A172 (cell line): ENCODE results near the gene EYS. TPM values are rescaled to one million over a fixed set of nuclear protein-coding genes. Genes with fewer than 3 reads are reported as not detected.

Source experiments
- DNase-seq: peaks from one replicate; pipeline ENCODE4 v3.0.0-alpha.2; 2015; ENCODE audit warnings: low spot score
- total RNA-seq: library from RNA; depleted of rRNA; stranded (reverse); fragments of >200 nt; shearing (Covaris generic); gene quantifications from 2 replicates; pipeline ENCODE4 v1.2.3, GENCODE V29; 2014

Gene EYS
- total RNA-seq, 1 experiment from 2014 or later, result 0.24 TPM

DNA sequence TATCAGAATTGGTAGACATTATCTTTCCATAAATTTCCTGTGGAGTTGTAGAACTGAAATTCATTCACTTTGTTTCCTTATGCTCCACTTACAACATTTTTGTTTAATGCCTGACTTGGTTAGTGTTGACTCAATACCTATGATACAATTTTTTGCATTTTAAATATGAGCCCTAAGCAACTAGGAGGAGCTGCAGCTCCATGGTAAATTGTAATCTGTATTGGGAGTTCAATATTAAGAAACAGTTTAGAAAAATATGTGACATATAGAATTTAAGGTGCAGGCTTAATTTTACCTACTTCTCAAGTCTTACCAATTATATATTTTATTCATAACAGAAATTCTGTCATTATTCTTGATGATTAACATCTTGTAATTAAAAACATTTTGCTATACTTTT, 868.3 kb downstream of the EYS start:
- DNase-seq, result no peak

DNA sequence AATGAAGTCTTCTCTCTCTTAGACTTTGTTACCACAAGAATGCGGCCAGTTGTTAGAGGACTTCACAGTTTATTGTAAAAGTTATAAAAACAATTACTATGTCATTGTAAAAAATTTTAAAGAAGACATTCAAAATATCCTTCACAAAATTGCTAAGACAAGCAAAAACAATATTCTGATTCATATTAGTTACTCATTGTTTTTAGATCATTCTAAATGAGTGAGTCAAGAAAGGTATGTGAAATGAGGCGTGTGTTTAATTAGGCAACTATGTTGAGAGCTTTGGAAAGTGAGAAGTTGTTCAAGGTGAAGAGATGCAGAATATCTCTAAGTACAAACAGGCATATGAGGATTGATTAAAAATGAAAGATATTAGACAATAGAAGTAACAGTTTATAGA, 875.3 kb downstream of the EYS start:
- no peak for DNase-seq

- DNase-seq, result no peak
These were observed 889.5 kb downstream of the EYS start for GRCh38 chr6:64817525-64817924.

DNA sequence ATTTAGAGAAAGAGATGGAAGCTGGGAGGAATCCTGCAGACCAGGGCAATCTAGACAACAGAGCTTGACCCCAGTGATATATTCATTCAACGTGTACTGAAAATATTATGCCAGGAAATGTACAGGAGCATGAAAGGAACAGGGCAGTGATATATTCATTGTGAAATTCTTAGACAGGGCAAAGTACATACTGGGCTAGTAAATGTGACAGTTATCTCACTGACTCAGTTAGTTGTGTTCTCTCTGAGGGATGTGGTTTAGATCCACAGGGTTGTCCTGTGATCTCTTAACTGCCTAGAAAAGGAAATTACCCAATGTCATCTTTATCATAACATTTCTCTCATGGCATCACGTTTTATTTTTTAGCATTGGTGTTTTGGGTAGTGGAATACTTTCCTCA, 891.3 kb downstream of the EYS start:
- DNase-seq, result no peak

DNA sequence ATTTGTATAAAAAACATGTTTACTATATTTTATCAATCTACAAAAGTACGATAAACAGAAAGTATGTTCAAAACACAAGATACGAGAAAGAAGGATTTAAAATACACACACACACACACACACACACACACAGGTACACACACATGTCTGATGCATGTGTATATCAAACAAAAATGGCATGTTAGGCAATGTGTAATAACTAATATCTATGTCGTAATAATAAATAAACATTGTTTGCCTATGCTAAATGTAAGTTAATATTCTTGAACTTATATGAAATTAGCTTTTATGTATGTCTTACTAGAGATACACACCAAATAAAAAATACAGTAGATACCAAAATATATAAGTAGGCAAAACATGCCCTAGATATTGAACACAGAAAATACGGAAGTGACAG, 894.9 kb downstream of the EYS start:
- no peak for DNase-seq

GRCh38 chr6:64811119-64811518, 895.9 kb downstream of the EYS start:
- DNase-seq, result no peak

GRCh38 chr6:64807785-64808184, 899.2 kb downstream of the EYS start:
- no peak for DNase-seq

DNA sequence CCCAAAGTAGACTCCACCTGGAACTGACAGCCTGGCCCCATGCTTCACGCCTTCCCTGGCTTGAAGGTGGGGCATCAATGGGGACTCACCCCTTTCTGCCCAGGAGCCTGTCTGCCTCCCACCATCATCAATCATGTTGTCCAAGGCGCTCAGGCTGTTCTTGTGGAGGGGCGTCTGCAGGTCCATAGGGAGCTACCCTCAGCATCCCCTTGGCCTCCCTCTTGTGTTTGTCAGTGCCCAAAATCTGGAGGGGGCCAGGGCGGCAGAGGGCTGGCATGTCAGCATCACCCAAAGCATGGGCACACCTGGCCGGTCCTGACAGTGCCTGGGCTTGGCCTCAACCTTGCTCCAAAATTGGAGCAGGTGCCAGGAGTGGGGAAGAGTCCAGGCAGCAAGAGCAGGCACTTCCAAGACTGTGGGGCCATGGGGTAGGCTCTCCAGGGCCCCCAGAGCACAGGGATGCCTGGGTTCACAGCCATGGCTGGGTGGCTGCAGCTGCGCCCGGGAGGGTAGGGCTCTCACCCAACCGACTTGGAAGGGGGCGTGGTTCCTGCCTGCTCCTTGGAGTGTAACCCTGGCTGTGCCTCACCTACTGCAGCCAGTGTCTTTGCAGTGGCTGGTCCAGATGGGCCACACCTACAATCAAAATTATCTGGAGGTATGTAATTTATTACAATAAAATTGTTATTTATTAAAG, 903.4 kb downstream of the EYS start:
- DNase-seq, result no peak

DNA sequence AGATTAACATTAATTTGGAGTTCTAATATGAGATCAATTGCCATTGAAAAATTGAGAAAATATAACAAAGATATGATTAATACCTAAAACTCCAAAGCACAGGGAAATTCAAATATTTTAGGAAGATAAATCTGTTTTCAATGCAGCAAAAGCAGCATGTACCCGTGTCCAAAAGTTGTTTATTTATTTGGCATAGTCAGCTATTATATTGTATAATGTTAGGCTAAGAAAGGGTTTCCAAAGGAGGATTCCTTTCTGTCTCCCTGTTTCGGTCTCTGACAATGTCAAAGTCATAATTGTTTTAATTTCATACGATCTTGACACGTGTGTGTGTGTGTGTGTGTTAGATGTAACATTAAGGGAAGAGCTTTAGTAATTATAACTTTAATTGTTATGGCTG, 914.5 kb downstream of the EYS start:
- no peak for DNase-seq

- no peak for DNase-seq
These were observed 917.5 kb downstream of the EYS start for GRCh38 chr6:64789476-64789875.

DNA sequence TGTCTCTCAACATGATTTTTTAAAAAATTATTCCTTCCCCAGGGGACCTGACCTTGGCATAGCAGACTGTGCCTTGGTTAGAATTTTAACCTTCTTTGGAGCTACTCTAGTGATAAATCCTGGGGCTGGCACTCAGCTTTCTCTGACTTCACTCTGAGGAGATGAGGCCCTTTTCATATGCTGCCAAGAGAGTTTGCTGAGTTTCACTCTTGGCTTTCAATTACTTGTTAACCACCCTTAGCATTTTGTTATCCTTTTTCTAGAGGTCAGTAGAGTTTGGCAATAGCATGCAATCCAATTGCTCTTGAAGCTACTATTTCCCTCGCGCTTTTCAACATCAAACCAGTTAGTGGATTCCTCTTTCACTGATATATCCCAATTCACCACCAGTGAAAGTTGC, 920.3 kb downstream of the EYS start:
- no peak for DNase-seq

DNA sequence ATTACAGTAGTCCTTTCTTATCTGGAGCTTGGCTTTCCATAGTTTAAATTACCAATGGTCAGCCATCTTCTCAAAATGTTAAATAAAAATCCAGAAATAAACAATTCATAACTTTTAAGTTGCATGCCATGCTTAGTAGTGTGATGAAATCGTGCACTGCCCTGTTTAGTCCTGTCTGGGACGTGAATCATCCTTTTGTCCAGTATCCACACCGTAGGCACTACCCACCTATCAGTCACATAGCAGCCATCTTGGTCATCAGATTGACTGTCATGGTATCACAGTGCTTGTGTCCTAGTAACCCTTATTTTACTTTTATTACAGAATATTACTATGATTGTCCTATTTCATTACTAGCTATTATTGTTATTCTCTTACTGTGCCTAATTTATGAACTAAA, 924.1 kb downstream of the EYS start:
- DNase-seq, result no peak

DNA sequence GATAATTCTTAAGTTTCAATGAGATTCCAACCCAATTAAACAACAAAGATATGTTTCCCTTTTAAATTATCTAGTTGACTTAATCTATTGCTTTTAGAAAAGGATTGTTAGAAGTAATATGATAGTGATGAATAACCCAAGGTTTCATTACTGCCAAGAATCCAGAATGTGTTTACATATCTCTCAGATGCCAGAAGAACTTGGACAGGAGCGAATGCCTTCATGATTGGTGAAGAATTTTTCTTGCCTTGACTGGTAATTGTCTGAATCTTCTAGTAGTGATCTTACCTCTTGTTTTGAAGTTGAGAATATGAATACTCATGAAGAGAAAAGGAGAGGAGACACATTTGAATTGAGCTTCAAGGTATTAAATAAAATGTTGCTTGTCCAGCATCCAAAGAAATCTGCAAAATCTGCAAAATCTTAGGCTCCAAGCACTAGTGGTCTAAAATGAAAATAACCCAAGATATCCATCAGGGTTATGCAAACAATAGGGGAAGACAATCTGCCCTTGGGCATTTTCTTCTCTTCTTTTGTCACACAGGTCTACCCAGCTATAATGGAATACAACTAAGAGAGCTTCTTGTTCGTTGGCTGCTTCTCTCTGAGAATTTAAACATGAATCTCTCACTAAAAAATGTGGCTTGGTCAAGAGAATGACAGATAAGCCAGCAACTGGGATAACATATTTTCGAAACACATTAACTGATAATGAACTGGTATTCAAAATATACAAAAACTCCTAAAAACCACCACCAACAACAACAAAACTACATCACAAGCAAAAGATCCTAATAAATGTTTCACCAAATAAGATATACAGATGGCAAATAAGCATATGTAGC, 928.9 kb downstream of the EYS start:
- DNase-seq, result no peak

DNA sequence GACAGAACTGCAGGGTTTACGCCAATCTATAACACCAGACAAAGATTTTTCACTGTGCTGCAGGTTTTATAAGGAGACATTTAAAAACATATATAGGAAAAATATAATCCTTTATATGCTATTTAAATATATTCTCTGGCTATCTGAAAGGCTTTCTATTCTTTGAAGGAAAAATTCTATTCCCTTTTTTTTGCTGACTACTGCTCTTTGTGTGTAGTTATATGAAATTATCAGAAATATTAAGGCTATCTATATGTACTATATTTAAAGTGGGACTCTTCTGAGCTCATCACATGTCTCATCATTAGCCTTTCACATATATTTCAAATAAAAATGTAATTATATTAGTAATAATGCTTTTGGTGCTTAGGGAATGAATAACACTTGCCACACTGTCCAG, 930.7 kb downstream of the EYS start:
- no peak for DNase-seq

GRCh38 chr6:64774881-64775280, 932.1 kb downstream of the EYS start:
- no peak for DNase-seq

DNA sequence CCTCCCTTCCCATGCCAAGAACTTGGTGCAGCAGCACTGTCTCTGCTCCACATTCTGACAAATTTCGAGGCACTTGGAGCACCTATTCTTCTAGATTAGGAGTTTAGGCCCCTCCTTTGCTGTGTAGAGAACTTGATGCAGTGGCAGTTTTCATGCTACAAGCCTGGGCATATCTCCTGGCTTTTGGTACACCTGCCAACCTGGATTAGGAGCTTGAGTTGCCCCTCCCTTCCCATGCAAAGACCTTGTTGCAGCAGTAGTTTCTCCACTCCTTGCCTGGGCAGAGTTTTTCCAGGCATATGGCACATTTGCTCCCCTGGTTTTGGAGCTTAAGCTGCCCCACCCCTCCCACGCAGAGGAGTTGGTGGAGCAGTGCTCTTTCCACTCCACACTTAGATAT, 956.1 kb downstream of the EYS start:
- no peak for DNase-seq

GRCh38 chr6:64737418-64737817, 969.6 kb downstream of the EYS start:
- DNase-seq, result no peak

DNA sequence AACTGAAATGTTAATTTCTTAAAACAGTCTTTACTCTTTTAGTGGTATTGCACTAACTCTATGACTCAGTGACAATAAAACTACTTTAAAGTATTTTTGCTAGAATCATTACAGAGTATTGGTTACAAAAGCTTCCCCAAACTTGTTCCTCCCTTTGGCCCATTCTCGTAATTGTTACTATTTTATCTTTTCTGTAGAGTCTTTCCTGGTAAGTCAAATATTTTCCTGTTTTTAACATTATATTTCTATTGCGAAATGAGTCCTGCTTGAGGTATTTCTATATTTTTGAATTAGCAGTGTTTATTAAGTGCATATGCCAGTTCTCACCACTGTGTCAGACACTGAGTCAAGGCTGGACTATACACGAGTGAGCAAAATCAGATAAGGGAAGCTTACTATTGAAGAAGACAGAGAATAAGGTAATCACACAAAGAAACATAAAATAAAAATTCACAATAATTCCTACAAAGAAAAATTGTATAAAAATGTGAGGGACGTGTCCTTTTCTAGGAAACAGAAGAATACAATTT, 970.5 kb downstream of the EYS start:
- no peak for DNase-seq

- no peak for DNase-seq
These were observed 973.6 kb downstream of the EYS start for GRCh38 chr6:64733433-64733832.

DNA sequence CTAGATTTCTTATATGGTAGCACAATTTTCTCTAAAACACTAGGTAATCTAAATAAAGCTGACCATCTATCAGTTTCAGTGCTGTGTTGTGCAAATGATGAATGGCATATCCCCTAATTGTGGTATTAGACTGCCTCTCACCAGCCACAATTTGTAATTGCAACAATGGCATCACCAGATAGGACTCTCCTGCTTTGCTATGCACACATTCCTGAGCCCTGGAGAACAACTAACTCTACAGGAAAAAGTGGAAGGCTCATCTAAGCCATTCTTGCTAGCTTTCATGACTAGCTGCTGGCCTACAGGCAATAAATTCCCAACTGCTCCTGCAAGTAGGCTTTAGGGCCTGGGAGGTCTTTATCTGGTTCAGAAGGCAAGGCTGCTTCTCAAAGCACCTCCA, 974.1 kb downstream of the EYS start:
- peak; percentile 5 for DNase-seq

GRCh38 chr6:64729522-64729921, 977.5 kb downstream of the EYS start:
- DNase-seq, result no peak

GRCh38 chr6:64727075-64727474, 980.0 kb downstream of the EYS start:
- no peak for DNase-seq

- no peak for DNase-seq
These were observed 982.9 kb downstream of the EYS start for GRCh38 chr6:64724091-64724490.
